HG03025 (cell line): ENCODE results near the gene BTRC.

ENCODE experiments used
- ATAC-seq: cut with Tn5 transposase; IDR thresholded peaks from one replicate; pipeline ENCODE4 v1.9.1; 2021; ENCODE audit warnings: mild to moderate bottlenecking, moderate library complexity; ENCODE audit not compliant: unreplicated experiment, low FRiP score

BTRC gene

DNA sequence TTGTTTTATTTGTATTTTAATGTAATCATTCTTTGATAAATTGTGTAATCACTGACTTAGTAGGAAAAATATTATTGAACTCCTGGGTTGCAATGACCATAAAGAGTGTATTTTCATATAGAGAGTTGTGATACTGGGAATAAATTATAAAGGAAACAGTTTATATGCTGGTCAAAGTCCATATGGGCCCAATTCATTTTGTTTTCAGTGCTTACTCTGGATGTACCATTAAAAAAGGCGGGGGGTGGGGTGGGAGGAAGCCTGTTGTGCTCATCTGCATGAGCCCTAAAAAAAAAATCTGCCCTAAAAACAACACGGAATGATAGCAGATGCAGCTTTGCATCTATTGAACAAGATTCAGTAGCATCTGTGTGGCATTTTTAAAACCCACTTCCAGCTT lies 114.2 kb downstream of the BTRC start:
- ATAC-seq: no peak

DNA sequence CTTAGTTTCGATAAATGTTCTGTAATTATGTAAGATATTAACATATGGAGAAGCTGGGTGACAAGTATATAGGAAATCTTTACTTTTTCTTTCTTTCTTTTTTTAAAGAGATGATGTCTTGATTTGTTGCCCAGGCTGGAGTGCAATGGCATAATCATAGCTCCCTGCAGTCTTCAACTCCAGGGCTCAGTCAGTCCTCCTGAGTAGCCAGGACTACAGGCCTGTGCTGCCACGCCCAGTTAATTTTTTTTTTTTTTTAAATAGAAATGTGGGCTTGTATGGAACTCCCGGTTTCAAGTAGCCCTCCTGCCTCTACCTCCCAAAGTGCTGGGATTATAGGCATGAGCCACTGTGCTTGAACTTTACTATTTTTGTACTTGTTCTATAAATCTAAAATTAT lies 122.4 kb downstream of the BTRC start:
- ATAC-seq: no peak

DNA sequence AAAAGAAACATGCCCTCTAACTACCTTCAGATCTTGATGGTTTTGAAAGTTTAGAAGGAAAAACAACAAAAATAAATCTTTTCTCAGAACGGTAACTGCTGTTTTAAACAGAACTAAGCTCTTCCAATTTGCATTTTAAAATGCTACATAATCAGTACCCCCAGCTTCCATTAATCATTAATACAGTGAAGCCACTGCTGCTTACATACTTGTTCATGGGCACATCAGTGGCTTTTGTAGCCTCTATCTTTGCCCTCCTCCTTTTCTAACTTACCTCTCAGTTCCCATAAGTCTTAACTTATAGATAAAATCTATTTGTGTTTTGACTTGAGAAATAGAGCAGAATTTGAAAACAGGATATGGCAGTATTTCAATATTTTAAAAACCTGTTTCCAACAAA lies 125.0 kb downstream of the BTRC start:
- no peak for ATAC-seq

DNA sequence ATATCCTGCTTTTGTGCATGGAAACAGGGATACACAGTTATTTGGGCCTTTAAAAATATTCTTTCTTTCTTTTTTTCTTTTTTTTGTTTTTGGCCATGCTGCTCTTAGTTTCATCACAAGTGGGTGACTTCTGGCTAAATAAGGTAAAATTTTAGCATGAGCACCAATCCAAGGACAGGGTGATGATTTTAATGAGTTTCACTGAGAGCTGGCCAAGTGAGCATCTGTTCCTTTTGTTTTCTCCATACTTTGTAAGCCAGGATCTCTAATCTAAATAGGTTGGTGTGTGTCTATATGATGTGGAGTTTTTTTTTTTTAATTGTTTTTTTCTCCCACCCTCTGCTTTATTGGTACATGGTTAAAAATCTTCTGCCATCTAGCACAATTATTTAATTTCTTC lies 127.3 kb downstream of the BTRC start:
- no peak for ATAC-seq

DNA sequence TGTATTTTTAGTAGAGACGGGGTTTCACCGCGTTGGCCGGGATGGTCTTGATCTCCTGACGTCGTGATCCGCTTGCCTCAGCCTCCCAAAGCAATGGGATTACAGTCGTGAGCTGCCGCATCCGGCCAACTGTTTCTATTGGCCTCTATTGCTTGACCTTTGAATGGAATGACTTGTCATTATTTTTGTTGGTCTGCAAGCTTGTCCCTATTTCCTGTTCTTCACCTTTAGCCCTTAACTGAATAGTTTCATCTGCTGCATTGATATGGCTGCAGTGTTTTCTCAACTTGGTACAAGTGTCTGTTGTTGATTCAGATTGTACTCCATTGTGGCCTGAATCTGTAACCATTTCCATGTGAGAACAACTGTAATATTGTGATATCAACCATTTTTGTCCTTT lies 128.6 kb downstream of the BTRC start:
- ATAC-seq: no peak

DNA sequence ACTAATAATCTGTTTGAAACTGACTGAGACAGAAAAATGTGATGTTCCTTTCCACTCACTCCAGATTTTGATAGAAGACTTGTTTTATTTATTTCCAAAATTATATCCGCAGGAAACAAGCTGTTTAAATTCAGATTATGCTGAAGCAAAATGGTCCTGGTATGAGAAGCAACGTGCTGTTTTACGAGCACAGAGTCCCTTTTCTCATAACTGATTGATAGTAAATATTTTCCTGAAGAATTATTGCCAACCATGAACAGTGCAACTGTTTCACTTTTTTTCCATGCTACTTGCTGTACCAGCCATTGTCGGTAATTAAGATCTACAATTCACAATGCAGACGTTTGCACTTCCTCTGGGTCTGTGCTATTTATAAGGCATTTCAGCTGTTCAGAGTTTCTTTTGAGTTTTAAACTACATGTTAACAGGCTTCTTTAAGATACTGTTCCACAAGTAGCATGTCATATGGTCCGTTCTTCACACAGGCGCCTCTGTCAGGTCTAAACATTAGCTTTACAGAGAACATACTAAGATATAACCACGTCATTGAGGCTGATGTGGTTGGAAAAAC lies 130.3 kb downstream of the BTRC start:
- no peak for ATAC-seq

DNA sequence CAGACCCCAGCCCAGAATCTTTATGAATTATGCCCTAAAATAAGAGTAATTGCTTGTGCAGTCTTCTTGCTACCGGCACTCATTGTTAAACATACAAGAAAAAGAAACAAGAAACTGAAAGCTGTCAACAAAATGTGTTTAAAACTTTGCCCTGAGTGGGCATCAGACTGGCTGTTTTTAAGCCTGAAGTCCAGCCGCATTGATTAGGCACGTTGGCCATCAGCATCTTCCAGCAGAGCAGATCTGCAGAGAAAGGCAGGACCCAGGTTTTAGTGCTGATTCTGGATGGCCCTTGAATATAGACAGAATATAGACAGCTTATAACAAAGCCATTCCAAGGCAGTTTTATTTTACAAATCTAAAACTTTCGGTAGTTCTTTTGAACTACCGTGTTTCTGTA lies 131.2 kb downstream of the BTRC start:
- no peak for ATAC-seq

DNA sequence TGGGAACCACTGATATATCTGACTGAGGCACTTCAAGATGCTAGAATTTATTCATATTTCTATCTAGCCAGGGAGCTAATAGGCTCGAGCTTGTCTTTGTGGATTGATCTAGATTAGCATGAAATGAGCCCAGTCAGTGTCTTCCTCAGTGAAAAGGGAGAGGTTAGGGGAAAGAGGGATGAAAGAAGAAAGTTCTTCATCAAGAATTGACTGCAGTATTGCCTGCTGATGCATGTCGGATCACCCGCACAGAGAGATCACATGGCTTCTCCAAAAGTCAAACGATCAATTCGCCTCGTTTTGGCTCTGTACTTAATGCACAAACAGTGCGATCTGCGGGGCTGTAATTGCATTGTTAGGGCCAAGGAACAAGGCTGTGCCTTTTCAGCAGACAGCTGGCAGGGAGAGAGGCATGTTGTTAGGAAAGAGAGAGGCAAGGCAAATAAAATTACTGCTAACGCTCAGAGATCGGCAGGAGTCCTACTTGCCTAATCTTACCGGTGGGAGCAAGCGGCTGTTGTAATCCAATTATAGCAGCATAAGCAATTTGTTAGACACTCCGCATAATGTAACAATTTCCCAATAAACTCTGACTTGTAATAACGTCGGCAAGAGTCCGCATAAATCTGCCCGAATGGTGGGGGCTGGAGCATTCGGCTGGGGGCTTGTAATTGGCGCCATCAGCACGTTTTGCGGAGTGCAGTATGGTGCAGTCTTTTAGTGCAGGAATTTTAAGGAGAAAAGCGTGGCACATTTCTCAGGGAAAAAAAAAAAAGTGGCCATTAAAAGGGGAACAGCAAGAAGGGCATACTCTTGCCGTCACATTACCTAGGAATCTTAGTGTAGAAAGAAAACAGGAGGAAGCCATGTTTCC lies 132.0 kb downstream of the BTRC start:
- no peak for ATAC-seq

DNA sequence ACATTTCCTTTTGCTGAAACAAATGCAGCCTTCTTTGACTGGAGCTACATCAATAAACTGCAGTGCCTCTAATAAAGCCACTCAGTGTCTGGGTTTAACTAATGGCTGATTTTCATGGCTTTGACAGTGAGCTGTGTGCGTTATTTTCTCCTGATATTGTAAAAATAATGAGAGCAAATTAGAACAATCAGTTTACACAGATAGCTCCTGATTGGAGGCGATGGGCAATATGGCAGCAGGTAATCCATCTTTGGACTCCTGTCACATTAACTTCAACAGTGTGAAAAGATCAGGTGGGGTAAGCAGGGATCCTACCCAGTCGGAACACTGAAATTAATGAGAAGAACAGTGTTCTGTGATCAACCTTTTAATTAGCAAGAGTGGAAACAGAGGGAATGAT lies 133.4 kb downstream of the BTRC start:
- no peak for ATAC-seq

DNA sequence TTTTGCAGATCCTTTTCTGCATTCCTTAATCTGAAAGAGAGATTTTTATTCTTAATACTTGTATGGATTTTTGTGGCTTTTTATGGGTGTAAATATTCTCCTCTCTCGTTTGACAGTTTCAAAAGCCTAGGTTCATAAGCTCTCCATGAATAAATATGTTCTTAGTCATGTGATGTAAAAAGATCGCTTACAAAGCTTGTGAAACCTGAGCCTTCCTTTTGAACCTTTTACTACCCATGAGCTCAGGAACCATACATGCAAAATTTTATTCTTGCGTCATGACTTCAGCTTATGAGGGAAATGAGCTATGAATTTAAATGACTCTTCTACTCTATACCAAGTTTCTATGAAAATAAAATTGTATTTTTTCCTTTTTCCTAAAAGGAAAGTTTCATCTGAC lies 135.4 kb downstream of the BTRC start:
- no peak for ATAC-seq

DNA sequence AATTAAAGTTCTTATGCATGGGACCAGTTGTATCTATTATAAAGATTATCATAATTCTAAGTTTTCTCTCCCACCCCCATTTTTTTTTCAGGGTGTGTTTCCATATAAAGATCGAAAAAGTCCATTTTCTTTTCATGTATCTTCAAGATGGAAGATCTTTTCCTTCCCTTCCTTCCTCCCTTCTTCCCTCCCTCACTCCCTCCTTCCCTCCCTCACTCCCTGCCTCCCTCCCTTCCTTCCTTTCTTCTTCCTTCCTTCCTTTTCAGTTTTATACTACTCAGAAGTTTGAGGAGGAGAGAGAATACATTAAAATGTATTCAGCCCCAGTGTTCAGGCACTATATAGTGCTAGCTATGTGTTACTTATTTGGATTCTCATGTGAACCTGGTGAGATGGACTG lies 136.1 kb downstream of the BTRC start:
- ATAC-seq: no peak

DNA sequence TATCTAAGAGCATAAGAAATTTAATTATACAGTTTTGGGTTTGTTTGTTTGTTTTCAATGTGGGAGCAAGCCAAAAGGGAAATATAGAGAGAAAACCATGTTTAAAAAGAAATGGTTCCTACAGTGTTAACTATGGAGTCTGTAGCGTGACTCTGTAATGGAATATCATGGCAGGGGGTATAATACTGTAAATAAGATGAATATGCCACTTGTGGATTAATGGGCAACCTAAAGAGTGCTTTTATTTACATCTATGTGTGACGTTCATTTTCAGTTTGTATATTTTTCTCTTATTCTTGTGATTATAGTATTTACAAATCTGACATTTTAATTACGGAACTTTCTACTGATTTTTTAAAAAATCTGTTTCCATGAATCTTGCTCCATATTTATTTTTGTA lies 138.2 kb downstream of the BTRC start:
- no peak for ATAC-seq

DNA sequence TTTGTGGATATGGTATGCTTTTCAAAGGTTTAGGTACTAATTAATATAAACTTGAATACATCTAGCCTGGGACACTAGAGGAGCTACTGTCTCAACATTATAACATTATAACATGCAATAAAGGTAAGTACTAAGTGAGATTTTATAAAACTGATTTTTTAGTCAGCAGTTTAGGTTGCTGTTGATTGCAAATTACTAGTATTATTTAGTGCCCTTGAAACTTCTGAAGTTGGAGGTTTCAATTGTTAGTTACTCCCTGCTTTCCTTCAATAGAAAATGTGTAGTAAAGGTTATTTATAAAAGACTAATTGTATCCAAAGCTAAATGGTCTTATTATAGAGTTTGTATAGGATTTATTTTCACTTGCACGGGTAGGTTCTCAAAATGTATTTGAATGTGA lies 138.8 kb downstream of the BTRC start:
- ATAC-seq: no peak

DNA sequence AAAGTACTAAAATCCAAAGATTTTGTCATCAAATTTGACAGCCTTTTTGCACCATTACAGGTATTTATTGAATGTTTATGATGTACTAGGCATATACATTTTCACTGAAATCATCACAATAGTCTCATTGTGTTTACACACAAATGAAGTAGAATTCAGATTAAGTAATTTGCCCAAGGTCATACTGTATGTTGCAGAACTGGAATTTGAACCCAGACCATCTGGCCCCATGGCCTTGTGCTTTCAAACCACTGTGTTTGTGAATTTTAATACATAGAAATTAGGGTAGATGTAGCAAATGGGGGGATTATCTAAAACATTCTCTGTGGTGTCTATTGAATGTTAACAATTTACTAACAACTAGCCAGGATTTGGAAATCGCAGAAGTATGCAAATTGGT lies 139.3 kb downstream of the BTRC start:
- ATAC-seq: no peak

DNA sequence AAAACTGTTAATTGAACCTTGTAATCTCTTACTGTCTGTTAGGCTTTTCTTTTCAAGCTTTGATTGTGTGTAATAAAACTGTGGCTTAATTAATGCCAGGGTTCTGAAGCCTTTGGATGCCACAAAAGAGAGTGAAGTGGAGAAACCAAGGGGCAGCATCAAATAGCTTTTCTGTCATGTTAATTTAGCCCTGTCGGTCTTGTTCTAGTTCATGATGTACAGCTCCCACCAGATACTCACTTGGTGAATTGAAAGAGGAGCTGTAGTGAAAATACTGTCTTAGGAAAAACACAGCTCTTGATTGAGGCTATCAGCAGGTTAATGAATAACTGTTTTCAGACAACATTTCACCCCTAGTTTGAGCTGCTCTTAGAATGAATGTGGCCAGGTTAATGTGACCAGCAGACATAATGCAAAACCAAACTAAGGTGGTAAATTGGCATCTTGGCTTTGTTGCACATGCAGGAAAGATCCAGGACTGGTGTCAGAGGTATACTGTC lies 139.9 kb downstream of the BTRC start:
- ATAC-seq: no peak

DNA sequence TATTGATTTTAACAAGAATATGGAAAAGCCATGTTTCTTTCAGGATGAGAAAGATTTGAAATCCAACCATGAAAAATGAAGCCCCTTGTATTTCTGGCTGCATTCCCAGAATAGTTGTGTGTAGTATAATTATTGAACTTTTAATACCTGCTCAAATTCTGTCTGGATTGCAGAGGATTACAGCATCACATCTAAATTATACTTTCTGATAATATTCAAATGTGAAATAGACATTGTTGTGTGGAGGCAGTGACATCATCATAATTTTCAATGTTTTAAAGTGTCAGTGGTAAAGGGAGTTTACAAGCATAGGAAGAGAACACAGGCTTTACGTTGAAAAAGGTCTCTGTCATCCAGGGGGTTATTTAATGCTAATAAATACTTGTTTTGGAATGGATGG lies 140.7 kb downstream of the BTRC start:
- no peak for ATAC-seq

DNA sequence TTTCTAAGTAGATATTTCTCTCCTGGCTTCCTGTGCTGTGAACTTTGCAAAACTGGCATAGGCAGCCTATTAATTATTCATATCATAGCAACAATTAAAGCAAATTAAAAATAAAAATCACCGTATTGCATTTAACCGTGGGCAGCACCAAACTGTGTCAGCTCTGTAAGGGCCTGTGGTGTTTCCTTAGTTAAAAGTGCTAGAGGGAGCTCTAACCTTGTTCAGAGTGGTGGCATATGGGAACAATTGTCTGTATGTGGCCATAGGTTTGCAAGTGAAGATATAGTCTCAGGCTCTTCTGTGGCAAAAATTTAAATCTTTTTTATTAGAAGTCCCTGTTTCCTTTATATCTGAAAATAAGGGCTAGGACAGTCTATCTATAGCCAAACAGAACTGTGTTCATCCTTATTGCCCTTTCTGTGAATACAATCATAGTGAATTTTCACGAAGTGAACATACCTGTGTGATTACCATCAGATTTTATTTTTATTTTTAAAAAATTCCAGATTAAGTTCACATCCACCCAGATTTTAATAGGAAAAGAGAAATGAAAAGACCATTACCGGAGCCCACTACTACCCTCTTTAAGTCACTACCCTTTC lies 141.5 kb downstream of the BTRC start:
- no peak for ATAC-seq

DNA sequence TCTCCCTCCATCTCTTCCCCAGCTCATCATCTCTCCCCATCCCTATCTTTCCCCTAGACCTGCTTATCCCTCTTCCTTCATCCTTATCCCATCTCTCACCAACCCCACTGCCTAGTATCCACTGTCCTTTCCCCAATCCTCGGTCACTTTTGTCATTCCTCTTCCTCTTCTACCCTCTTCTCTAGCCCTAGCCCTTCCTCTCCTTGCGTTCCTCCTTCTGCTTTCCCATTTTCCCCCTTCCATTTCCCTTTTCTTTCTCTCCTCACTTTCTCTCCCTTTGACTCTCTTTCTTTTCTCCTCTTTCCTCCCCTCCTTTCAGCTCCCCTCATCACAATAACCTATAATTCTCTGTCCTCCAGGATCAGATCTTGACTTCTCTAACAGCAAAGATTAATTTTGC lies 150.5 kb downstream of the BTRC start:
- no peak for ATAC-seq

DNA sequence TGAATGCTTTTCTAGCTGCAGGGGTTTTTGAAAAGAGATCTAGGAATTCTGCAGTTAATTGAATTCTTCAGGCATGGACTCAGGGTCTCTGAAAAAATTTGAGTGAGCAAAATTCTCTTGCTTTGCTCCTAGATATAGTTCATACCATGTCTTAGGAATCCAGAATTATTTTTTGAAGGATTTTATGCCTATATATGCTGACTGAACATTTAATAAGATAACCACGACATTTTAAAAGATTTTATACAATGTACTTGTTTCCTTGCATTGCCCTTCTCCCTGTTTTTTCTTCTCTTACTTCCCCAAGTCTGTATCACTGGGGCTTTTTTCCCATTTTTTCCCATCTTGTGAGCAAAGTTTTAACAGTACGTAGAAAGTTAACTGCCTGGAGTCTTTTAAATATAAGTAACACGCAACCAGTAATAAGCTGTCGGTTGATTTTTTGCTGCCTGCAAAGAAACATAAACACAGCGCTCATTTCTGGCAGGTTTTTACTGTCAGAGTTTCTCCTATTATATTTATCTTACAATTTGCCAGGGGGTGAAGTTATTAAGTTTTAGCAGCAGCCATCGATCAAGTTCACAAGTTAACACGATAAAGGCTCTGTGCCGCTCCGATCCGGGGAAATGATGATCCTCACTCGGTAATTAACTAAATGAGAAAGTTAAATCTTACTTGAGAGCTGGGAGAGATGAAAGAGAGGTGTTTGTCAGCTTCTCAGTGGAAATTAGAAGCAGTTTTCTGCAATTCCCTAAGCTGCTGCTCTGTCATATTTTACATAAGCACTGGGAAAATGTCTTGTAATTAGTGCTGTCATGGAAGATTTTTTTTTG lies 153.1 kb downstream of the BTRC start:
- ATAC-seq: no peak

DNA sequence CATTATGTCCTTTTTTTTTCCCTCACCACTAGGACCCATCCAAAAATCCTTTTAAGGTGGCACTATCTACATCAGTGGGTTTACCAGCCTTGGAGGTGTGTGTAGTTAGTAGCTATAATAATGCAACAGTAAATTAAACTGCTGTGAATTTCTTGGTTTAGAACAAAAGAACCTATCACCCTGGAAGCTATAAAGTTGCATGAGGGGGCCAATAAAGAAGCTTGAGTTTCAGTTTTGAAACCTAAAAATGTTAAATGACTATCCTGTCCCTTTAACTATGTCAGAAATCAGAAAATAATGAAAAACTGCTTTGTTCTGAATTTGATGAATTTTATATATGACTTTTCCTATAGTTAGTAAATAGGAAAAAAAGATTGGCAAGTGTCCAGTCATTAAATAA lies 153.9 kb downstream of the BTRC start:
- no peak for ATAC-seq

DNA sequence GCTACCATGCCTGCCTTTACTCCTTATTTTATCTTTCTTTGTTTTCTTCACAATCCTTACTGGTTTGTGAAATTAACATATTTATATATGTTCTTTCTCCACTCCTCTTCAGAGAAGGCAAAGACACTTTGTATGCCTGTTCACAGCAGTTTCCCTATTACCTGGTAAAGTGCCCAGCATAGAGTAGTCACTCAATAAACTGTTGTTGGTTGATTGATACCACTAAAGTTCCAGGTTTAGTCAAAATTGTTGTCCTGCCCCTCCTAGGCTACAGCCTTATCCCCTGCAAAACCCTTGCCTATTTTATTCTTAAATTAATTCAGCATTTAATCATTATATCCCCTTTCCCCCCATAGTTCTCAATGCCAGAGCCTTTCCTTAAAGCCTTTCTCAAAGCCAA lies 158.0 kb downstream of the BTRC start:
- no peak for ATAC-seq
